PFSK-1 (cell line): Measurements from ENCODE around the gene MIXL1.

Experiments used
- POLR2AphosphoS5 ChIP-seq: IDR thresholded peaks from 2 replicates; pipeline ENCODE4 v1.6.1; 2012; ENCODE audit warnings: low read depth, mild to moderate bottlenecking, control low read depth, low read length, moderate library complexity
- REST ChIP-seq, 2 experiments: IDR thresholded peaks; 2 replicates each; pipeline versions ENCODE4 v1.6.1 to v1.8.0; 2011 to 2012; ENCODE audit warnings: low read depth in 2 of 2, low read length in 2 of 2, control low read depth in 1 of 2, inconsistent platforms in 1 of 2, mild to moderate bottlenecking in 1 of 2, moderate library complexity in 1 of 2; ENCODE audit not compliant: insufficient read depth in 1 of 2

GRCh38 chr1:226195144-226195543 lies 28.3 kb upstream of the MIXL1 start:
- TF ChIP-seq REST (IDR thresholded peaks at IDR 0.05; ENCODE audit: insufficient read depth in 1 of 2, low read depth in 2 of 2, low read length in 2 of 2) (no peak), POLR2AphosphoS5 (no peak)
